Gastrocnemius medialis (tissue), 4 donors: ENCODE data around the gene MYL6.

Source experiments
- POLR2A ChIP-seq, 2 donors: fragments of 450-650 bp; IDR thresholded peaks; one replicate each; pipeline ENCODE4 v1.6.1; 2017; ENCODE audit warnings: antibody characterized with exemption in 2 of 2, mild to moderate bottlenecking in 2 of 2, moderate library complexity in 2 of 2
- TF ChIP-seq, protein P1 (sequence below), 5 experiments: fragments of 450-650 bp in 3 of 5; fragments of 200-600 bp in 2 of 5; sonication (generic) in 2 of 5; IDR thresholded peaks in 4 of 5; conservative IDR thresholded peaks in 1 of 5; 1 replicate in 4 of 5; 2 replicates in 1 of 5; pipeline ENCODE4 v1.5.1; 2016 to 2019; ENCODE audit warnings: antibody characterized with exemption in 5 of 5, mild to moderate bottlenecking in 3 of 5, moderate library complexity in 3 of 5

DNA sequence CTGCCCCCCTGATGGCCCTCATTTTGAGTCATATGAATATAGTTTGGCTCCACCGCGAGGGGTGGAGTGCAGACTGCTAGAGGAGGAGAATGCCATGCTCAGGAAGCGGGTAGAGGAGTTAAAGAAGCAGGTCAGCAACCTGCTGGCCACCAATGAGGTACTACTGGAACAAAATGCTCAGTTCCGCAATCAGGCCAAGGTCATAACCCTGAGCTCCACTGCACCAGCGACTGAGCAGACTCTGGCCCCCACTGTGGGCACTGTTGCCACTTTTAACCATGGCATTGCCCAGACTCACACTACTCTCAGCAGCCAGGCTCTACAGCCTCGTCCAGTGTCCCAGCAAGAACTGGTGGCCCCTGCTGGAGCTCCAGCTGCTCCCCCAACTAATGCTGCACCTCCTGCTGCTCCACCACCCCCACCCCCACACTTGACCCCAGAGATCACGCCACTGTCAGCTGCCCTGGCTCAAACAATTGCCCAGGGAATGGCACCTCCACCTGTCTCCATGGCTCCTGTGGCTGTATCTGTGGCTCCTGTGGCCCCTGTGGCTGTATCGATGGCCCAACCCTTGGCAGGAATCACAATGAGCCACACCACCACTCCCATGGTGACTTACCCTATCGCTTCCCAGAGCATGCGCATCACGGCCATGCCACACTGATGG, 36.8 kb upstream of the MYL6 start:
- TF ChIP-seq, protein P1, sequence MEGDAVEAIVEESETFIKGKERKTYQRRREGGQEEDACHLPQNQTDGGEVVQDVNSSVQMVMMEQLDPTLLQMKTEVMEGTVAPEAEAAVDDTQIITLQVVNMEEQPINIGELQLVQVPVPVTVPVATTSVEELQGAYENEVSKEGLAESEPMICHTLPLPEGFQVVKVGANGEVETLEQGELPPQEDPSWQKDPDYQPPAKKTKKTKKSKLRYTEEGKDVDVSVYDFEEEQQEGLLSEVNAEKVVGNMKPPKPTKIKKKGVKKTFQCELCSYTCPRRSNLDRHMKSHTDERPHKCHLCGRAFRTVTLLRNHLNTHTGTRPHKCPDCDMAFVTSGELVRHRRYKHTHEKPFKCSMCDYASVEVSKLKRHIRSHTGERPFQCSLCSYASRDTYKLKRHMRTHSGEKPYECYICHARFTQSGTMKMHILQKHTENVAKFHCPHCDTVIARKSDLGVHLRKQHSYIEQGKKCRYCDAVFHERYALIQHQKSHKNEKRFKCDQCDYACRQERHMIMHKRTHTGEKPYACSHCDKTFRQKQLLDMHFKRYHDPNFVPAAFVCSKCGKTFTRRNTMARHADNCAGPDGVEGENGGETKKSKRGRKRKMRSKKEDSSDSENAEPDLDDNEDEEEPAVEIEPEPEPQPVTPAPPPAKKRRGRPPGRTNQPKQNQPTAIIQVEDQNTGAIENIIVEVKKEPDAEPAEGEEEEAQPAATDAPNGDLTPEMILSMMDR (IDR thresholded peaks at IDR 0.05 in 4 of 5, conservative IDR thresholded peaks at IDR 0.05 in 1 of 5): no peak
- TF ChIP-seq POLR2A (IDR thresholded peaks at IDR 0.05): no peak
